ENCODE measurements around the gene PATJ. TPM values are rescaled to one million over a fixed set of nuclear protein-coding genes. Genes with fewer than 3 reads are reported as not detected.

Gene PATJ
- total RNA-seq, 1 donor from 2014 or later = 31.2 TPM

- TF ChIP-seq, protein P1, sequence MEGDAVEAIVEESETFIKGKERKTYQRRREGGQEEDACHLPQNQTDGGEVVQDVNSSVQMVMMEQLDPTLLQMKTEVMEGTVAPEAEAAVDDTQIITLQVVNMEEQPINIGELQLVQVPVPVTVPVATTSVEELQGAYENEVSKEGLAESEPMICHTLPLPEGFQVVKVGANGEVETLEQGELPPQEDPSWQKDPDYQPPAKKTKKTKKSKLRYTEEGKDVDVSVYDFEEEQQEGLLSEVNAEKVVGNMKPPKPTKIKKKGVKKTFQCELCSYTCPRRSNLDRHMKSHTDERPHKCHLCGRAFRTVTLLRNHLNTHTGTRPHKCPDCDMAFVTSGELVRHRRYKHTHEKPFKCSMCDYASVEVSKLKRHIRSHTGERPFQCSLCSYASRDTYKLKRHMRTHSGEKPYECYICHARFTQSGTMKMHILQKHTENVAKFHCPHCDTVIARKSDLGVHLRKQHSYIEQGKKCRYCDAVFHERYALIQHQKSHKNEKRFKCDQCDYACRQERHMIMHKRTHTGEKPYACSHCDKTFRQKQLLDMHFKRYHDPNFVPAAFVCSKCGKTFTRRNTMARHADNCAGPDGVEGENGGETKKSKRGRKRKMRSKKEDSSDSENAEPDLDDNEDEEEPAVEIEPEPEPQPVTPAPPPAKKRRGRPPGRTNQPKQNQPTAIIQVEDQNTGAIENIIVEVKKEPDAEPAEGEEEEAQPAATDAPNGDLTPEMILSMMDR (IDR thresholded peaks at IDR 0.05) = no peak
- Mint-ChIP-seq H3K9me3 (no peaks in the 10 kb centered on the region), H3K27me3 (no peaks in the 10 kb centered on the region), H3K27ac (no peak overlapping the region), H3K4me1 (no peaks in the 10 kb centered on the region), H3K36me3 (ENCODE audit: low read depth) (peaks cover 12% of the 10 kb centered on the region), H3K4me3 (no peak overlapping the region)
- intact Hi-C loops (cut with micrococcal nuclease) = loop anchor here (1.0 to 10.0 kb wide), 7 partner anchors 264 to 1875 kb away; no protein-coding TSS in a partner anchor
- POLR2A ChIA-PET = no interaction called here
- ATAC-seq (ENCODE audit: low read depth) (no peak), DNase-seq (no peak)
- CTCF ChIA-PET = interaction anchor here (0.7 to 1.7 kb wide), 3 partner anchors 803 to 1875 kb away, joined by 3 to 9 read pairs (median 4); no protein-coding TSS in a partner anchor
Measured at GRCh38 chr1:61852670-61853015, 110.4 kb downstream of the PATJ start.

- ChIA-PET POLR2A (no interaction called here), CTCF (interaction anchor here (1.0 to 1.7 kb wide), 5 partner anchors 13 to 1877 kb away, joined by 3 to 9 read pairs (median 4); no protein-coding TSS in a partner anchor)
- H3K4me3 Mint-ChIP-seq = no peak overlapping the region
- no peaks in the 10 kb centered on the region for H3K9me3 Mint-ChIP-seq
- TF ChIP-seq, protein P1 (IDR thresholded peaks at IDR 0.05) = no peak
- H3K4me1 Mint-ChIP-seq = no peaks in the 10 kb centered on the region
- intact Hi-C loops (cut with micrococcal nuclease) = loop anchor here (2.0 to 10.0 kb wide), 4 partner anchors 401 to 1569 kb away; no protein-coding TSS in a partner anchor
- no peak for ATAC-seq (ENCODE audit: low read depth)
- H3K27me3 Mint-ChIP-seq = no peaks in the 10 kb centered on the region
- peaks cover 21% of the 10 kb centered on the region for H3K36me3 Mint-ChIP-seq (ENCODE audit: low read depth)
- H3K27ac Mint-ChIP-seq = no peak overlapping the region
- DNase-seq = no peak
Measured at GRCh38 chr1:61853583-61853982, 111.3 kb downstream of the PATJ start.

GRCh38 chr1:61864489-61864888 lies 122.2 kb downstream of the PATJ start:
- Mint-ChIP-seq H3K9me3 (no peaks in the 10 kb centered on the region), H3K4me1 (peaks cover 3% of the 10 kb centered on the region), H3K27me3 (no peaks in the 10 kb centered on the region), H3K4me3 (no peak overlapping the region), H3K36me3 (ENCODE audit: low read depth) (peaks cover 47% of the 10 kb centered on the region), H3K27ac (no peak overlapping the region)
- ATAC-seq (ENCODE audit: low read depth) (no peak), DNase-seq (no peak)
- intact Hi-C loops (cut with micrococcal nuclease) = no loop called here
- TF ChIP-seq, protein P1 (IDR thresholded peaks at IDR 0.05) = no peak
- ChIA-PET POLR2A (no interaction called here), CTCF (no interaction called here)

DNA sequence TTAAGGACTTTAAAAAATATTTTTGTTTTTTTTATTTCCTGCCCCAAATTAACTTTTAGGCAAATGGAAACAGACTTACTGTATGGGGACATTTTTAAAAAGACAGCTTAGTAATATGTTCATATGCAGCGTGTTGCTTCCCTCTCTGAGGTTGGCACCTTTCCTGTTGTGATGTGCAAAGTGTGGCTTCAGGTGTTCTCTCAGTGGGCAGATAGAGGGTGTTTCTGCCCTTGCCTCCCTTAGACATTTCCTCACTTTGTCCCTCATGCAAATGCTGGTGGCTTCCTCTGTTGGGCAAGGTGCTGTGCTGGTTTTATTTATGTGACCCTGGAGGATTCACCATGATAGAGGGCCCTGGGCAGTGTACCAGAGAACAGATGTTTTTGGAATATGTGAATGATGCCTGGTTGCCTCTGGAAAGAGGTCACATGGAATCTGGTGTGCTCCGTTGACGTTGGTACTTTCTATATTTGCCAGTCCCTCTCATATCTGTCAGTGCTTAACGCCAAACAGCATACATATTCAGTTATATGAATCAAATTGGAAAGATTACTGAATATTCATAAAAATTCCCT lies 123.5 kb downstream of the PATJ start:
- no peak overlapping the region for H3K27ac Mint-ChIP-seq
- H3K4me3 Mint-ChIP-seq = no peak overlapping the region
- intact Hi-C loops (cut with micrococcal nuclease) = no loop called here
- ChIA-PET CTCF (no interaction called here), POLR2A (no interaction called here)
- no peaks in the 10 kb centered on the region for H3K27me3 Mint-ChIP-seq
- TF ChIP-seq, protein P1 (IDR thresholded peaks at IDR 0.05) = no peak
- H3K36me3 Mint-ChIP-seq (ENCODE audit: low read depth) = peaks cover 56% of the 10 kb centered on the region
- H3K9me3 Mint-ChIP-seq = peaks cover 2% of the 10 kb centered on the region
- peaks cover 3% of the 10 kb centered on the region for H3K4me1 Mint-ChIP-seq
- ATAC-seq (ENCODE audit: low read depth) (no peak), DNase-seq (no peak)

GRCh38 chr1:61869691-61870109 lies 127.4 kb downstream of the PATJ start:
- no peaks in the 10 kb centered on the region for H3K27me3 Mint-ChIP-seq
- H3K27ac Mint-ChIP-seq = no peak overlapping the region
- CTCF ChIA-PET = no interaction called here
- TF ChIP-seq, protein P1 (IDR thresholded peaks at IDR 0.05) = no peak
- no peak for DNase-seq
- intact Hi-C loops (cut with micrococcal nuclease) = no loop called here
- ATAC-seq (ENCODE audit: low read depth) = no peak
- peaks cover 41% of the 10 kb centered on the region for H3K36me3 Mint-ChIP-seq (ENCODE audit: low read depth)
- peaks cover 7% of the 10 kb centered on the region for H3K9me3 Mint-ChIP-seq
- peaks cover 3% of the 10 kb centered on the region for H3K4me1 Mint-ChIP-seq
- POLR2A ChIA-PET = no interaction called here
- H3K4me3 Mint-ChIP-seq = no peak overlapping the region
